ENCODE data around the gene EXOC3L4.

GRCh38 chr14:103140316-103141109 is 46.0 kb downstream of the EXOC3L4 start:
- TF ChIP-seq POLR2A (IDR thresholded peaks at IDR 0.05) (no peak), CTCF (IDR thresholded peaks at IDR 0.05 in 8 of 11, conservative IDR thresholded peaks at IDR 0.05 in 3 of 11) (no peak)
